Small intestine (tissue), 7 donors: ENCODE data around the gene TMEM92. TPM values are rescaled to one million over a fixed set of nuclear protein-coding genes. Genes with fewer than 3 reads are reported as not detected.
"Not testable (repeated sequence)": the region's sequence is repeated elsewhere in the genome, so short reads cannot be mapped to it uniquely, and the experiment has no call there.

Experiments used
- DNase-seq, 2 donors: peaks; one replicate each; pipeline versions ENCODE4 v3.0.0 to v3.0.0-alpha.2; 2013
- FAIRE-seq: peaks from 2 replicates; lab custom pipeline; 2012; peaks lifted over from hg19 to GRCh38; lab: Jason Lieb, UNC
- H3K27ac ChIP-seq, 3 donors: one replicate each; pipeline ENCODE4 v1.5.1; 2013; ENCODE audit warnings: low read length in 2 of 3, mild to moderate bottlenecking in 2 of 3, control low read depth in 1 of 3, inconsistent platforms in 1 of 3, low read depth in 1 of 3, moderate library complexity in 1 of 3
- H3K27me3 ChIP-seq, 3 donors: one replicate each; pipeline ENCODE4 v1.6.1; 2013; ENCODE audit warnings: low read length in 3 of 3, inconsistent platforms in 1 of 3; ENCODE audit not compliant: control insufficient read depth in 3 of 3, insufficient read depth in 3 of 3
- H3K36me3 ChIP-seq, 3 donors: one replicate each; pipeline ENCODE4 v1.6.1; 2013; ENCODE audit warnings: low read length in 3 of 3, inconsistent platforms in 1 of 3, low read depth in 1 of 3, mild to moderate bottlenecking in 1 of 3, moderate library complexity in 1 of 3; ENCODE audit not compliant: control insufficient read depth in 3 of 3, insufficient read depth in 2 of 3
- H3K4me1 ChIP-seq, 3 donors: one replicate each; pipeline ENCODE4 v1.6.1; 2013; ENCODE audit warnings: low read length in 2 of 3, inconsistent platforms in 1 of 3, low read depth in 1 of 3, mild to moderate bottlenecking in 1 of 3, moderate library complexity in 1 of 3; ENCODE audit not compliant: control insufficient read depth in 3 of 3, insufficient read depth in 2 of 3
- H3K4me3 ChIP-seq, 3 donors: one replicate each; pipeline ENCODE4 v1.5.1; 2013; ENCODE audit warnings: low read length in 3 of 3, control low read depth in 1 of 3, inconsistent platforms in 1 of 3, low read depth in 1 of 3, mild to moderate bottlenecking in 1 of 3, moderate library complexity in 1 of 3
- H3K9me3 ChIP-seq, 2 donors: one replicate each; pipeline ENCODE4 v1.6.1; 2013; ENCODE audit warnings: low read depth in 1 of 2, low read length in 1 of 2; ENCODE audit not compliant: control insufficient read depth in 2 of 2, insufficient read depth in 1 of 2
- WGBS, 3 donors: extraction: QIAGEN DNeasy Blood & Tissue Kit; methylation state at CpG; one replicate each; pipeline ENCODE4 v1.1.7; 2013; 5-methylcytosine and 5-hydroxymethylcytosine counted together
- polyA plus RNA-seq, 4 donors: library from polyadenylated mRNA; stranded (reverse) in 3 of 4; unstranded in 1 of 4; fragments of 200-250 nt in 3 of 4; fragments of 120-200 nt in 1 of 4; gene quantifications; one replicate each; pipeline versions ENCODE4 v1.2.1 to v1.2.3, GENCODE V29; 2013
- donor health status: healthy with polysubstance abuse.
- donor health status: control.
- donor health status: control.
- donor health status: Bipolar disorder and iron deficiency.
- donor health status: healthy.

Gene TMEM92
- polyA plus RNA-seq, 4 donors: 29.1 to 91.1 (median 46.3) TPM

- Histone ChIP-seq H3K36me3 (no peaks in the 10 kb centered on the region), H3K4me3 (no peak overlapping the region), H3K4me1 (peaks cover 0 to 10% (median 2%) of the 10 kb centered on the region in 3 donors), H3K9me3 (no peaks in the 10 kb centered on the region), H3K27me3 (no peaks in the 10 kb centered on the region), H3K27ac (no peak overlapping the region)
- WGBS, 3 donors: 63 to 80% (median 70%) methylated on average over 1 of the region's 1 CpG
- DNase-seq (no peak), FAIRE-seq (no peak)
Observed at GRCh38 chr17:50290933-50291332, 16.7 kb downstream of the TMEM92 start.

- H3K4me1 ChIP-seq: peaks cover 0 to 10% (median 2%) of the 10 kb centered on the region in 3 donors
- H3K27ac ChIP-seq: no peak overlapping the region
- no peak overlapping the region for H3K4me3 ChIP-seq
- DNase-seq (no peak), FAIRE-seq (no peak)
- H3K36me3 ChIP-seq: no peaks in the 10 kb centered on the region
- WGBS, 3 donors: 65 to 84% (median 75%) methylated on average over 3 of the region's 3 CpGs
- no peaks in the 10 kb centered on the region for H3K9me3 ChIP-seq
- no peaks in the 10 kb centered on the region for H3K27me3 ChIP-seq
Observed at GRCh38 chr17:50292465-50292864, 18.2 kb downstream of the TMEM92 start.

- Histone ChIP-seq H3K27ac (no peak overlapping the region), H3K4me1 (peaks cover 0 to 4% (median 0%) of the 10 kb centered on the region in 3 donors), H3K4me3 (no peak overlapping the region), H3K9me3 (no peaks in the 10 kb centered on the region), H3K36me3 (no peaks in the 10 kb centered on the region), H3K27me3 (no peaks in the 10 kb centered on the region)
- 68 to 80% (median 73%) methylated on average over 4 of the region's 4 CpGs for WGBS, 3 donors
- FAIRE-seq (no peak), DNase-seq (no peak)
Observed at GRCh38 chr17:50295021-50295420, 20.8 kb downstream of the TMEM92 start.

- FAIRE-seq (no peak), DNase-seq (peak; percentile 64 to 82)
- no peaks in the 10 kb centered on the region for H3K9me3 ChIP-seq
- H3K36me3 ChIP-seq: no peaks in the 10 kb centered on the region
- H3K4me3 ChIP-seq: no peak overlapping the region
- 15 to 24% (median 16%) methylated on average over 7 of the region's 7 CpGs for WGBS, 3 donors
- no peaks in the 10 kb centered on the region for H3K4me1 ChIP-seq
- no peak overlapping the region for H3K27ac ChIP-seq
- H3K27me3 ChIP-seq: no peaks in the 10 kb centered on the region
Observed at GRCh38 chr17:50297407-50297865, 23.2 kb downstream of the TMEM92 start.

DNA sequence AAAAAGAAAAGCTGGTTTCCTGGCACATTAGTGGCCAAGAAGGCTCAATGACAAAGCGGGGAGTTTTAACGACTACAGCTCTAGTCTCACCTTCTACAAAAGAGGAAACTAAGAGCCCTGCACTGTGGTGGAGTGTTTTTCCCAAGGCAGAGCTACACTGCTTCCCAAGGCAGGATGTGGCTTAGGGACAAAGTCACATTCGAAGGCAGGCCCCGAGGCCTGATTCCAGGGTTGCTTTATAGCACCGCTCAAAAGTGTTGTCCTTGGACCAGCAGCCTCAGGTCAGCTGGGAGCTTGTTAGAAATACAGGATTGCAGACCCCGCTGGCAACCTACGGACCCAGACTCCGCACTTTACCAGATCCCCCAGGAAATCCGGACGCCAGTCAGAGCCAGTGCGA is 23.8 kb downstream of the TMEM92 start:
- Histone ChIP-seq H3K9me3 (no peaks in the 10 kb centered on the region), H3K27me3 (no peaks in the 10 kb centered on the region), H3K4me1 (no peaks in the 10 kb centered on the region), H3K36me3 (no peaks in the 10 kb centered on the region), H3K4me3 (no peak overlapping the region), H3K27ac (no peak overlapping the region)
- no peak for FAIRE-seq
- no peak for DNase-seq
- WGBS, 3 donors: 69 to 73% (median 69%) methylated on average over 11 of the region's 11 CpGs

GRCh38 chr17:50299776-50300175 is 25.5 kb downstream of the TMEM92 start:
- no peak for FAIRE-seq

DNA sequence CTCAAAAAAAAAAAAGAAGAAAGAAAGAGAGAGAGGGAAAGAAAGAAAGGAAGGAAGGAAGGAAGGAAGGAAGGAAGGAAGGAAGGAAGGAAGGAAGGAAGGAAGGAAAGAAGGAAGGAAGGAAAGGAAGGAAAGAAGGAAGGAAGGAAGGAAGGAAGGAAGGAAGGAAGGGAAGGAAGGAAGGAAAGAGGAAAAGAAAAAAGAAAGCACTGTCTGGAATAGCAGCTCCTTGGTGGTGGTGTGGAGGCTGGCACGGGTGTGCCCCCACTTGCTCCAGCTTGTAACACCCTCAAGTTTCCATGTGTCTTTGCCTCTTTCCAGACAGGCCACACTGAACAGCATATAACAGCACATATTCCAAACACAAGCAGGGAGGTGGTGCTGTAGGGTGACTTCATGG is 26.6 kb downstream of the TMEM92 start:
- H3K27ac ChIP-seq, FAIRE-seq: not testable (repeated sequence)
- WGBS, 3 donors: 55 to 67% (median 64%) methylated on average over 1 of the region's 1 CpG

More at GRCh38 chr17:50299776-50300175, 25.5 kb downstream of the TMEM92 start:
- WGBS, 3 donors: 76 to 78% (median 77%) methylated on average over 3 of the region's 3 CpGs
- no peak for DNase-seq
- Histone ChIP-seq H3K36me3 (no peaks in the 10 kb centered on the region), H3K4me3 (no peak overlapping the region), H3K27ac (no peak overlapping the region), H3K9me3 (no peaks in the 10 kb centered on the region), H3K4me1 (peaks cover 0 to under 1% (median 0%) of the 10 kb centered on the region in 3 donors), H3K27me3 (no peaks in the 10 kb centered on the region)

DNA sequence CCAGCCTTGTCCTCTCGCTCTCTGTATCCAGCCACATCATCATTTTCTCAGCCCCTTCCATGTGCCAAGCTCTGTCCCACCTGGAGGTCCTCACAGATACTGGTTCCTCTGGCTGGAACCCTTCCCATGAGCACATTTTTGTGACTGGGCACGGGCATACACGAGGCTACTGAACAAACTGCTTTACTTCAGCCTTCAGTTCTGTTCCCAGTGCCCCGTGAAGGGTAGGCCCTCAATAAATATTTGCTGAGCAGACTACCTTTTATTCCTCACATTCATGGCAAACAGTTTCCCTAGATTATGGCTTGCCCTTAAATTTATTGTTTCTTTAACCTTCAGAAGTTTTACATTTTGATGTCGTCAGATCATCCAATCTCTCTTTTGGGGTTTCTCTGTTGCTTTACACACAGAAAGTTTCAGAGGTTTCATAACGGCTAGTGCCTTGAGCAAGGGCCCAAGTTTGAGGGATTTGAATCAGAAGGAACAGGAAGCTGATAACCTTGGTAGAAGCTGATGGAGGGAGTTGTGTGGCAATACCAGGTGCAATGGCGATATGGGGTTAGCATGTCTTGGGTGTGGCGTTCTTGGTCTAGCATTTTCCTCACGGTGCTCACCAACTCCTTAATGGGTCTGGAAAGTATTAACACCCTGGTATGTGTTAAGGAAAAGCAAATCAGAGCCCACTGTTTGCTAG is 27.8 kb downstream of the TMEM92 start:
- Histone ChIP-seq H3K9me3 (no peaks in the 10 kb centered on the region), H3K36me3 (no peaks in the 10 kb centered on the region), H3K4me3 (no peak overlapping the region), H3K27ac (no peak overlapping the region), H3K27me3 (no peaks in the 10 kb centered on the region), H3K4me1 (peaks cover 0 to 2% (median 0%) of the 10 kb centered on the region in 3 donors)
- WGBS, 3 donors: 50 to 71% (median 50%) methylated on average over 9 of the region's 9 CpGs
- DNase-seq: no peak
- no peak for FAIRE-seq

More for the DNA sequence above, 26.6 kb downstream of the TMEM92 start:
- not testable (repeated sequence) for H3K36me3 ChIP-seq, H3K4me3 ChIP-seq, H3K27me3 ChIP-seq, H3K9me3 ChIP-seq, H3K4me1 ChIP-seq, DNase-seq
